Mesothelial cell of epicardium (in vitro differentiated cells): Measurements from ENCODE around the gene GCK. TPM values are rescaled to one million over a fixed set of nuclear protein-coding genes. Genes with fewer than 3 reads are reported as not detected.

Experiments used
- DNase-seq, 2 experiments: peaks; one replicate each; pipeline ENCODE4 v3.0.0; 2021; ENCODE audit warnings: low spot score in 2 of 2; ENCODE audit not compliant: unreplicated experiment in 2 of 2
- H3K27ac Mint-ChIP-seq: 2 replicates; pipeline ENCODE4 v1.8.0; 2021; ENCODE audit warnings: mixed read lengths
- H3K27me3 Mint-ChIP-seq: 2 replicates; pipeline ENCODE4 v1.8.0; 2021; ENCODE audit warnings: low read depth, mixed read lengths
- H3K36me3 Mint-ChIP-seq: 2 replicates; pipeline ENCODE4 v1.8.0; 2021; ENCODE audit warnings: mixed read lengths
- H3K4me1 Mint-ChIP-seq: 2 replicates; pipeline ENCODE4 v1.8.0; 2021; ENCODE audit warnings: mixed read lengths
- H3K4me3 Mint-ChIP-seq: 2 replicates; pipeline ENCODE4 v1.8.0; 2021; ENCODE audit warnings: mild to moderate bottlenecking, moderate library complexity, mixed read lengths
- H3K9me3 Mint-ChIP-seq: 2 replicates; pipeline ENCODE4 v1.8.0; 2021; ENCODE audit warnings: mixed read lengths
- CTCF ChIP-seq: fragments of 200-600 bp; sonication (generic); IDR thresholded peaks from one replicate; pipeline ENCODE4 v1.5.0; 2021; ENCODE audit warnings: antibody characterized with exemption; ENCODE audit not compliant: unreplicated experiment
- total RNA-seq: library from RNA; stranded (reverse); gene quantifications from 3 replicates; pipeline ENCODE4 v1.2.1, GENCODE V29; 2021

Gene GCK
- total RNA-seq, 1 donor from 2014 or later, result 1.5 TPM

- peak within 1 kb of the TSS; percentile 70 for H3K4me3 Mint-ChIP-seq
- H3K4me1 Mint-ChIP-seq, result peaks cover 15% of the 10 kb centered on the region
- peaks cover 13% of the 10 kb centered on the region for H3K27me3 Mint-ChIP-seq
- H3K36me3 Mint-ChIP-seq, result peaks cover 2% of the 10 kb centered on the region
- peak within 1 kb of the TSS; percentile 71 for H3K27ac Mint-ChIP-seq
- H3K9me3 Mint-ChIP-seq, result no peaks in the 10 kb centered on the region
- DNase-seq, result no peak
- TF ChIP-seq CTCF, result no peak
Observed at GRCh38 chr7:44103923-44104859, 85.0 kb downstream of the GCK start, which contains the start of gene AEBP1. AEBP1 (plus strand) TSS chr7:44104345; CDS start chr7:44104666, 321 bp downstream.

GRCh38 chr7:44103566-44103922, 85.7 kb downstream of the GCK start:
- Mint-ChIP-seq H3K36me3 (peaks cover 2% of the 10 kb centered on the region), H3K4me1 (peaks cover 15% of the 10 kb centered on the region), H3K4me3 (peak overlapping the region; percentile 69), H3K27ac (peak overlapping the region; percentile 43), H3K9me3 (no peaks in the 10 kb centered on the region), H3K27me3 (peaks cover 13% of the 10 kb centered on the region)
- DNase-seq, result no peak
- no peak for TF ChIP-seq CTCF

GRCh38 chr7:44102846-44103565, 86.2 kb downstream of the GCK start:
- Mint-ChIP-seq H3K27ac (peak overlapping the region; percentile 43), H3K9me3 (no peaks in the 10 kb centered on the region)
- DNase-seq, result no peak

GRCh38 chr7:44101966-44102845, 87.0 kb downstream of the GCK start:
- DNase-seq, result no peak
- H3K27ac Mint-ChIP-seq, result no peak overlapping the region

More at GRCh38 chr7:44102846-44103565, 86.2 kb downstream of the GCK start:
- Mint-ChIP-seq H3K27me3 (peaks cover 13% of the 10 kb centered on the region), H3K36me3 (peaks cover 2% of the 10 kb centered on the region), H3K4me3 (peak overlapping the region; percentile 69), H3K4me1 (peaks cover 15% of the 10 kb centered on the region)
- TF ChIP-seq CTCF, result no peak

More at GRCh38 chr7:44101966-44102845, 87.0 kb downstream of the GCK start:
- TF ChIP-seq CTCF, result no peak
- Mint-ChIP-seq H3K36me3 (peaks cover 2% of the 10 kb centered on the region), H3K4me1 (peaks cover 15% of the 10 kb centered on the region), H3K27me3 (peaks cover 13% of the 10 kb centered on the region), H3K9me3 (no peaks in the 10 kb centered on the region), H3K4me3 (peak overlapping the region; percentile 10)
